Vagina (tissue), 2 donors: ENCODE data around the gene RYR2. TPM values are rescaled to one million over a fixed set of nuclear protein-coding genes. Genes with fewer than 3 reads are reported as not detected.

Experiments used
- DNase-seq, 2 donors: peaks; one replicate each; pipeline ENCODE4 v3.0.0-alpha.2; 2017; ENCODE audit errors: extremely low spot score in 2 of 2
- H3K27ac ChIP-seq: fragments of 200-600 bp; sonication (generic); one replicate; pipeline ENCODE4 v1.5.1; 2019
- H3K27me3 ChIP-seq: fragments of 200-600 bp; sonication (generic); one replicate; pipeline ENCODE4 v1.5.1; 2019
- H3K36me3 ChIP-seq, 2 donors: fragments of 200-600 bp; sonication (generic); one replicate each; pipeline ENCODE4 v1.5.1; 2017 to 2019
- H3K4me1 ChIP-seq: fragments of 200-600 bp; sonication (generic); one replicate; pipeline ENCODE4 v1.5.1; 2019
- H3K4me3 ChIP-seq, 2 donors: fragments of 200-600 bp; sonication (generic); 1 replicate in 1 of 2; 2 replicates in 1 of 2; pipeline ENCODE4 v1.5.1; 2016 to 2019
- H3K9me3 ChIP-seq: fragments of 200-600 bp; sonication (generic); one replicate; pipeline ENCODE4 v1.5.1; 2019
- CTCF ChIP-seq, 3 experiments: fragments of 450-650 bp in 2 of 3; fragments of 200-600 bp in 1 of 3; sonication (generic) in 1 of 3; IDR thresholded peaks; one replicate each; pipeline ENCODE4 v1.5.1; 2017 to 2019; ENCODE audit warnings: antibody characterized with exemption in 3 of 3, mild to moderate bottlenecking in 2 of 3, moderate library complexity in 2 of 3
- POLR2A ChIP-seq, 2 donors: fragments of 450-650 bp; IDR thresholded peaks; one replicate each; pipeline ENCODE4 v1.6.1; 2017; ENCODE audit warnings: antibody characterized with exemption in 2 of 2, mild to moderate bottlenecking in 2 of 2, moderate library complexity in 2 of 2
- POLR2AphosphoS5 ChIP-seq, 2 donors: sonication (generic); formaldehyde crosslinking; IDR thresholded peaks; one replicate each; pipeline ENCODE4 v1.9.0; 2017; ENCODE audit warnings: antibody characterized with exemption in 2 of 2, mild to moderate bottlenecking in 2 of 2, low read depth in 1 of 2; ENCODE audit not compliant: insufficient read depth in 1 of 2
- intact Hi-C: fragments of 100-400 bp; cut with DNase I; formaldehyde crosslinking; loops from one replicate; pipeline ENCODE4 v1.15.1; 2023
- total RNA-seq: library from RNA; depleted of rRNA; stranded (reverse); fragments of >200 nt; gene quantifications from one replicate; pipeline ENCODE4 v1.2.3, GENCODE V29; 2016

Gene RYR2
- total RNA-seq, 1 donor from 2014 or later = 1.5 TPM

- TF ChIP-seq POLR2A (IDR thresholded peaks at IDR 0.05) (no peak), CTCF (IDR thresholded peaks at IDR 0.05) (no peak), POLR2AphosphoS5 (IDR thresholded peaks at IDR 0.05; ENCODE audit: insufficient read depth in 1 of 2, low read depth in 1 of 2) (no peak)
- Histone ChIP-seq H3K27ac (no peak overlapping the region), H3K4me3 (no peak overlapping the region), H3K36me3 (no peaks in the 10 kb centered on the region), H3K4me1 (no peaks in the 10 kb centered on the region), H3K27me3 (no peaks in the 10 kb centered on the region), H3K9me3 (no peaks in the 10 kb centered on the region)
- intact Hi-C loops = no loop called here
- no peak for DNase-seq
These were observed 207.1 kb downstream of the RYR2 start for GRCh38 chr1:237249120-237249519.

GRCh38 chr1:237250055-237250454 lies 208.1 kb downstream of the RYR2 start:
- Histone ChIP-seq H3K4me1 (no peaks in the 10 kb centered on the region), H3K27me3 (no peaks in the 10 kb centered on the region), H3K9me3 (no peaks in the 10 kb centered on the region), H3K27ac (no peak overlapping the region), H3K4me3 (no peak overlapping the region), H3K36me3 (no peaks in the 10 kb centered on the region)
- DNase-seq = no peak
- TF ChIP-seq CTCF (IDR thresholded peaks at IDR 0.05) = no peak
- TF ChIP-seq POLR2AphosphoS5 (IDR thresholded peaks at IDR 0.05; ENCODE audit: insufficient read depth in 1 of 2, low read depth in 1 of 2) = no peak
- TF ChIP-seq POLR2A (IDR thresholded peaks at IDR 0.05) = no peak
- intact Hi-C loops = no loop called here

- DNase-seq = no peak
- intact Hi-C loops = loop anchor here (2.0 kb wide), 1 partner anchor 38 kb away; no protein-coding TSS in a partner anchor
- Histone ChIP-seq H3K4me1 (no peaks in the 10 kb centered on the region), H3K27me3 (no peaks in the 10 kb centered on the region), H3K9me3 (no peaks in the 10 kb centered on the region), H3K36me3 (no peaks in the 10 kb centered on the region), H3K27ac (no peak overlapping the region), H3K4me3 (no peak overlapping the region)
- TF ChIP-seq POLR2AphosphoS5 (IDR thresholded peaks at IDR 0.05; ENCODE audit: insufficient read depth in 1 of 2, low read depth in 1 of 2) = no peak
- no peak for TF ChIP-seq CTCF (IDR thresholded peaks at IDR 0.05)
- no peak for TF ChIP-seq POLR2A (IDR thresholded peaks at IDR 0.05)
These were observed 213.1 kb downstream of the RYR2 start for GRCh38 chr1:237255071-237255470.

- no peak for DNase-seq
- intact Hi-C loops = no loop called here
- TF ChIP-seq POLR2AphosphoS5 (IDR thresholded peaks at IDR 0.05; ENCODE audit: insufficient read depth in 1 of 2, low read depth in 1 of 2) (no peak), CTCF (IDR thresholded peaks at IDR 0.05) (no peak), POLR2A (IDR thresholded peaks at IDR 0.05) (no peak)
- no peak overlapping the region for H3K27ac ChIP-seq
- no peaks in the 10 kb centered on the region for H3K9me3 ChIP-seq
- H3K27me3 ChIP-seq = no peaks in the 10 kb centered on the region
- no peak overlapping the region for H3K4me3 ChIP-seq
- H3K36me3 ChIP-seq = no peaks in the 10 kb centered on the region
- H3K4me1 ChIP-seq = no peaks in the 10 kb centered on the region
These were observed 216.9 kb downstream of the RYR2 start for GRCh38 chr1:237258871-237259270.

- no peaks in the 10 kb centered on the region for H3K27me3 ChIP-seq
- no peaks in the 10 kb centered on the region for H3K9me3 ChIP-seq
- H3K27ac ChIP-seq = no peak overlapping the region
- TF ChIP-seq POLR2A (IDR thresholded peaks at IDR 0.05) = no peak
- TF ChIP-seq CTCF (IDR thresholded peaks at IDR 0.05) = no peak
- no peak for TF ChIP-seq POLR2AphosphoS5 (IDR thresholded peaks at IDR 0.05; ENCODE audit: insufficient read depth in 1 of 2, low read depth in 1 of 2)
- no peaks in the 10 kb centered on the region for H3K36me3 ChIP-seq
- no peaks in the 10 kb centered on the region for H3K4me1 ChIP-seq
- intact Hi-C loops = no loop called here
- no peak for DNase-seq
- H3K4me3 ChIP-seq = no peak overlapping the region
These were observed 219.2 kb downstream of the RYR2 start for GRCh38 chr1:237261198-237261597.
